Amniotic epithelial cell (primary cell): Measurements from ENCODE around the gene ST8SIA5.

Source experiments
- DNase-seq: peaks from one replicate; pipeline ENCODE4 v3.0.0-alpha.2; 2010; ENCODE audit warnings: low read depth

Gene ST8SIA5

DNA sequence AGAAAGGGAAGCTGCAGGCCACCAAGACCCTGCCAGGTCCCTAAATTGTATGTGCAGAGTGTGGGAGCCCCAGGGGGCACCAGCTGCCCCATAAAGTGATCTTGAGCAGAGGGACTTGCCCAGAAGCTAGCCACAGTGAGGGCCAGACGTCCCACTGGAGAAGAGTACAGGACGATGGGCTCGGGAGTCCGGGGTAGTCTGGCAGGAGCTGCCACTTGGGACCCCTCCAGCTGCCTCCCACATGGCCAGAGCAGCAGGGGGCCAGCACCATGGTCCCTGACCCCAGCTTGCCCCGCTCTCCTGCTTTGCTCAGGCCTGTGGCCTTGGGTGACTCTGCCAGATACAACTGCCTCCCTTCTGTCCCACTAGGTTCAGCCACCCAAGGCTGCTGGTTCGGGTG lies 88.2 kb downstream of the ST8SIA5 start:
- DNase-seq, result no peak

DNA sequence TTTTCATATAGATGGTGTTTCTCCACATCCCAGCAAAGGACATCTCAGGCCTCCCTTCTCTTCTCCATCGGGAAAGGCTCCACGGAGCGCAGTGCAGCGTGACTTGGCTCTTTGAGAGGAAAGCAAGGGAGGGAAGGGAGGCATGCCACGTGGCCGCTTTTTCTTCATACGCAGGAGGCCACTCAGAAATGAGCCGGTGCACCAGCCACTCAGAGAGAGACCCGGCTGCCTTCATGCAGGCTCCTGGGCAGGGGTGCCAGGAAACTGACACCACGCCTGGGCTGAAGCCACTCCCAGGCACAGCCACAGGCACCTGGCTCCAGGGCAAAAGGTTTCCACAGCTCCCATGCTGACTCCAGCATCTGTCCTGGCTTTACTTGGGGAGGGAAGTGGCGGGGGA lies 88.7 kb downstream of the ST8SIA5 start:
- no peak for DNase-seq

DNA sequence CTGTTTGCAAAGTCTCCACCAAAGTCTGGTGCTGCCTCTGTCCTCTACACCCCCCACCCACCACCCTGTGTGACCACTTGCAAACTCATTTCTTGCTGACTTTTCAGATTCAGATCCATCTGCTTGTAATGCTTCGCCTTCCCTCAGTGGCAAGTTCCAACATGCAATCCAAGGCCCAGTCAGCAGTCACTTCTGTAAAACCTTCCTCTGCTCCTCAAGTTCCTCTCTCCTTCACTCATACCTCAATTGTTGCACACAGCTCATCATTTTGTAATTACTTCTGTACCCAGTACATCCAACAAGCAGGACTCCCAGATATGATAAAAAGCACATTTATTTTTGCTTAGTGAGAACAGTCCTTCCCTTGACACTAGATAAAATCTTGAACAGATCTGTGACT lies 93.3 kb downstream of the ST8SIA5 start:
- DNase-seq, result no peak

DNA sequence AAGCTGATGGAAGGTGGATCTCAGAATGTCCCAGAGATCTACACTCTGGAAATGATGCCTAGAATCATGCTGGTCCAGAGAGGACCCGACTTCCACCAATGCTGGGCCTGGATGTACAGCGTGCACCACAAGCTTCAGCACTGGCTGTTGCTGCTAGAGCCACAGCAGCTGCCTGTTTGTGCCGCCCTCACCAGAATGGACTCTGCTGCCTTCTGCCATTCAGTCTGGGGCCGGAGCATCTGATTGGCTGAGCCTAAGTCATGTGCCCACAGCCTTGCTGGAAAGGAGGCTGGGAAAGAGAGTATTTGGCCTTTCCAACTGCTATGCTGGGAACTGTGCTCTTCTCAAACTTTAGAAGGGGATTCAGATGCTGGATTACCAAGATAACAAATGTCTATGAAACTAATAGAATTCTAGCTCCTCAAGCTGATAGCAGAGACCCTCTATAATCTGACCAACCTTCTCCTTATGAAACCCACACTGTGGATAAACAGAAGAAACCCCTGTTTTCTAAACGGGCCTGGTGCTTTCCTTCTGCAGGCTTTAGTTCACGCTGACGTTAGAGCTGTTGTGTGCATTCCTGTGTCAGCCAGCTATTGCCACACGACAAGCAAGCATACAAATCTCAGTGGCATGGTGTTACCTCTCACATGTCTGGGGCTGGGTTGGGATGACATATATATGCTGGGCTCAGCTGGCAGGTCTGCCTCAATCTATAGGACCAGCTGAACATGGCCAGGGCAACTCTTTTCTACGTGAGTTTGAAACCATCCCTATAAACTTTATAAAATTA lies 95.7 kb downstream of the ST8SIA5 start:
- peak; percentile 26 for DNase-seq

DNA sequence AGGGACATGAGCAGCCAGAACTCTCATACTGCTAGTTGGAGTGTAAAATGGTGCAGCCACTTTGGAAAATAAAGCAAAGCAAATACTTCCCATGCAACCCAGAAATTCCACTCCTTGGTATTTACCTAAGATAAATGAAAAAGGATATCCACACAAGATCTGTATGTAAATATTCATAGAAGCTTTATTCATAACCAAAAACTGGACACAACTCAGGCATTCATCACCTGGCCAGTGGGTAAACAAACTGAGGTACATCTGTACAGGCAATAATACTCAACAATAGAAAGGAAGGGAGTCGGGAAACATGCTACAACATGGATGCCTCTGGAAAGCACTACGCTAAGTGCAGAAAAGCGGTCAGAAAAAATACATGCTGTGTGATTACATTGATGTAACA lies 97.4 kb downstream of the ST8SIA5 start:
- no peak for DNase-seq

DNA sequence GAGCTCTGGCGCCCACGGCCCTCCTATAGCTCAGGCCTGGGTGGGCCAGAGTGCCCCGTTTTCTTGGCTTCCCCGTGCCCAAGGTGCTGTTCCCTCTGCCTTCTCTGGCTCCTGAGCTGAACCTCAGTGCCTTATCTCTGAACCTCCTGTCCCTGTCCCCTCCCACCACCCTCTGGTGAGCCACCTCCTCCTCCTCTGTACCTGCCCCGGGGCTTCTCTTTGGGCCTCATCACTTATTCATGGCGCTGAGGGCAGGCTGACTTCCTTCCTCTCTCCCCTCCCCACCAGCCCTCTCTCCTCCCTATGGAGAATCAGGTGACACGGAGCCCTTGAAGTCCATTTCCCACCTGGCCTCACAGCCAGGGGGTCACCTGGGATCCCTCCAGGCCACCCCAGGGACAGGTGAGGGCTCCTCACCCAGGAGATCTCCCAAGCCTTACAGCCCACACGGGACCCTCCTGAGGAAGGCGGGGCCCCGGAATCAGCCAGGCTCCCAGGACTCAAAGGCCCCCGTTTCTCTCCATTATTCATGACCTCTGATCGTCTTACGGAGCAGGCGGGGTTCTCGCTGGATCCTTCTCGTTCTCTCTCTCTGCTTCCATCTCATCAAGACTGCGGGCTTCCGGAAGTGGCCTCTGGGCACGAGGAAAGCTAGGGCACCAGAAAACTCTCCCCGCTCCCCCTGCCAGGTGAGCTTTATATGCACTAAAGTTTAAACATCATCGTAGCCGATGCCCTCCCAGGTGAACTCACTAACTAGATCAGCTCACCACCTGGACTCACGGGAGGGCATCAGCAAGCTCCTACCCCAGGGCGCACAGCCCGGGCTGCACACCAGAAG lies 99.5 kb downstream of the ST8SIA5 start, which contains the start of gene LOXHD1:
TSS of gene LOXHD1 (minus strand) at position 106 of the 841 bp plus-strand sequence. CDS start 187 bp downstream, outside the sequence.
- no peak for DNase-seq

DNA sequence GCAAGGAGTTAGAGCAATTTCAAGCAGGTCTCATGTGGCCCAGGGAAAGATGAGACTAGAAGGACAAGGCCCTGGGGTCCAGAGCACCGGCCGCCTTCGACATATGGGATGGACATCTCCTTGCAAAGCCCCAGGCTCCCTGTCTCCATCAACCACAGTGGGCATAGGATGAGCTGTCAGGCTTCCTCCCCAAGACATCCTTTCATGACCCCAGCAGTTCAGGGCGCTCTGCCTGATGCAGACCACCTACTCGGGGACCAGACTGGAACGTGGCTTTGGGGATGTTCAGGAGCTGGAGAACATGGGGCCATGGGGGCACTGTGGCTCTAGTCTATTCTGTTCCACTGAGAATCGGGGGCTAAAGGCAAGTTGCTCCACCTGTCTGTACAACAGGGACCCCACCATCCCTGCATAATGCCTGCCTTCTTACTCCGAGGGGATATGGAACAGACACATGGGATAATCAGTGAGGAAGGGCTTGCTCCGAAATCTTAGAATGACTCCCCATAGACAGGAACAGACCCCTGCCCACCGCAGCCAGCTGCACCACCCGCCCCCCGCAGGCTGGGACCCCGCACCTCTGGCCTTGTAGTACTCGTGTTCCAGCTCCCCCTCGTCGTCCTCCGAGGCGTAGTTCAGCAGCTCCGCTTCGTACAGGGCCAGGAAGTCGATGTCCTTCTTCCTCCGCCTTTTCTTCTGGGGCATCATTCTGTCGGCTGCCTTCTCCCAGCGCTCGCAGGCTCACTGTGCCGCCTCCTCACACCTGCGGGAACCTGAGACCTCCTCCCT lies 100.3 kb downstream of the ST8SIA5 start:
- DNase-seq, result no peak

DNA sequence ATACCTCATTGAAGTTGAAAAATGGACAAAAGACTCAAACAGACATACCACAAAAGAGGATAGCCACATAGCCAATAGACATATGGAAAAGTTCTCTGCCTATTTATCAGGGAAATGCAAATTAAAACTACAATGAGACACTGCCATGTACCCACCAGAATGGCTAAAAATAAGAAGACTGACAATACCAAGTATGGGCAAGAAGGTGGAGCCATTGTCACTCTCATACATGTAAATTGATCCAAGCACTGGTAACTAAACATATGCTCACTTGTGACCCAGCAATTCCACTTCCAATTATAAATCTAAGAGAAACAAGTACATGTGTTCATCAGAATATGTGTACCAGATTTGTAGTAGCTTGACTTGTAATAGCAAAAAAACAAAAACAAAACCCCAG lies 104.5 kb downstream of the ST8SIA5 start:
- no peak for DNase-seq

DNA sequence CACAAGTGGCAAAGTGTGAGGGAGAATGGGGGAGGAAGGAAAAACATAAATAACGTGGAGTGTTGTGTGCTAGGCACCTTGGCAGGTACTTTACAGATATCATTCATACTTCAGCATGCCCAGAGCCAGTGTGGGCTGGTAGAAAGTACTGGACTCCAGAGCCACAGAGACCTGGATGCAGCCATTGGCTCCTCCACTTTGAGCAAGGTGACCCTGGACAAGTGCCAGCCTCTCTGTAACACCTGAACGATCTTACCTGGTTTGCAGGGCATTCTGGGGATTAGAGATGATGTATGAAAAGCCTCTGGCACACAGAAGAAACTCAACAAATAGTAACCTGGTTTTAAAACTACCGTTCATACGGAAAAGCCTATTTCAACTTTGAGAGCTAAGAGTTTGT lies 106.2 kb downstream of the ST8SIA5 start:
- no peak for DNase-seq

DNA sequence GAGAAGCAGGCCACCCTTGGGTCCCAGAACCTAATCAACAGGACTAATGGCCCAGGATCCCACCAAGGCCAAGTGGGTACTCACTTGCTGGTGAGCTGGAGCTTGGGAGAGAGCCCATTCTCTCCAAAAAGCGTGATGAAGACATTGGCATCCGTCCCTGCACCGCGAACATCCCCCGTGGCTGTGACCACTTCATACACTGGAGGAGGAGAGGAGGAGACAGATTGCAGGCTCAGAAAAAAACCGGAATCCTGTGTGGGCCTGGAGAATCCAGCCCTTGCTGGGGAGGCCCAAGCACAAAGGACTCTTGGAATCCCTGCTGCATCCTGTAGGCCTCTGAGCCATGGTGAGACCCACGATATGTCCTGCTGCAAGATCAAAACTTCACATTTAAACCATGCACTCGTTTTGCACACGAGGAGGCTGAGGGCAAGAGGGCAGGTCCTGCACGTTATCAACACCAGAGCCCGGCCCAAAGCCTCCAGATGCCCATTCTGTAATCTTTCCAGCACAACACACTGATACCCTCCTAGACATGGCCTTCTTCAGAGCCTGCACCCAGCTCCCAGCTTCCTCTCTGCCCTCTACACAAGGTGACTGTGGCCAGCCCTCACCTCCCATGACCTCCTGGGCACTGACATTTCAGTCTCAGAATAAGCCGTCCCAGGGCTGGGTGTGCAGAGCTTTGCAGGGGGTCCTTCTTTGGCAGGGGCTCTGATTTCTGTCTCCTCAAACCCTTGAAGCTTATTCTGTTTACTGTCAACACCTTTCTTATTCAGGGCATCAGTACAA lies 107.6 kb downstream of the ST8SIA5 start:
- DNase-seq, result no peak

DNA sequence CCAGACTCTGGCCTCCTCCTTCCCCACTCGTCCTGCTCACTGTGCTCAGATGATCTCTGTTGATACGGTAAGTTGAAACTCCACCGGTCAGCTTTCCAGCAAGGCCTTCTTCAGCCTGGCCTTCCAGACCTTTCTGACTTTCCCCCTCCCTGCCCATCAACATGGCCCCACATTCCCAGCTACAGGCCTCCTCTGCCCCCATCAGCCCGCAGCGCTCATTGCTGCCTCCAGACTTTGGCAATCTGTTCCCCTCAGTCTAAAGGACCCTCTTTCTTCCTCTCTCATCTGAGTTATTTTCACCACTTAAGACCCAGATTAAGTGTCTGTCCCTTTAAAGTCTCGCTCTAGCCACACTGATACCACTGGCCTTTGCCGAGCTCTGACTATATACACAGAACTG lies 110.4 kb downstream of the ST8SIA5 start:
- no peak for DNase-seq

DNA sequence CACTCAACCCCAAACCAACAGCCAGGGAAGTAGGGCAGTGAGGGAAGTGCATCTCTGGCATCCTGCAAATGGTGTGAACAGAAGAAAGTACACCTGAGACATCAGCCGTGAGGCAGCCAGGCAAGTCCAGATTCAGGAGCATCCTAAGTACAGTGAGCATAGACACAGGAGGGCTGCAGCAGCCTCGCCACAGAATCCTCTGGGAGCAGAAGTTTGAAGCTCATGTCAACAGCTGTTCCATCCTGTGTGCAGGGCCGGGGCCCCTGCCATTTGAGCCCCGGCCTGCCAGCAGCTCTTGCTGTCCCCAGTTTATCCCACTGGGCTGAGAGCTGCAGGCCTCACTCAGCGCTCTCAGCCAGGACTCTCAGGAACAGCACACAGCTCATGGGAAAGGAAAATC lies 114.3 kb downstream of the ST8SIA5 start:
- DNase-seq, result no peak

DNA sequence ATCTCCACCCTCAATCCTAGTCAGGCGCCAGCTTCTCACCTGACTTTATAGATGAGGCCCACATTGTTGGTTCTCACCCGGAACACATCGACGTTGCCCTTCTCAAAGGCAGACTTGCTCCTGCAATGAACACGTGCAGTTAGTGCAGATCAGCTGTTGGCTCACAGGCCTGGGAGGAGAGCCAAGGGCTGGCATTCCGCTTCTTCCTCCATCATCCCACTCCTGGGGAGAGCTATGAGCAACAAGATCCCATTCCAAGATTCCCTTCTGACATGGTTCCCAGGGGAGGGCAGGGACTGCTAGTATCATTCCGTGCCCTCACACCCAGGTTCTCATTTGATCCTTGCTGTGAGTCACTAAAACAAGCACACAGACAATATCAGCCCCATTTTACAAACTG lies 114.9 kb downstream of the ST8SIA5 start:
- no peak for DNase-seq

DNA sequence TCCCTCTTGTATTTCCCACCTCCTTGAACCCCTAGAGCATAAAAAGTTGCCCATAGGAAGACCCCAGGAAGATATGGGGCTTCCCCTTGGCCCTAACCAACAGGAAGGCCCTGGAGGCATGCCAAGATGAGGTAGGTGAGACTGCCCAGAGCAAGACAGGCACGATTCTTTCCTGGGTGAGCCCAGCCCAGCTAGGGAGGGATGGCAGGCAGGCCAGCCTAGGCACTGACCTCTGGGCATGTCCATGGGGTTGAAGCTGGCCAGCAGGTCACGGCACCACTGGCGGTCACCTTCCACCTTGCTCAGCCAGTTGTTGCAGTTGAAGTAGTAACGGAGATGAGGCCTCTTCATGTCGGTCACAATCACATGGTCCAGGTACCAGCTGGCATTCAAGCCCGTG lies 117.5 kb downstream of the ST8SIA5 start:
- DNase-seq, result no peak

DNA sequence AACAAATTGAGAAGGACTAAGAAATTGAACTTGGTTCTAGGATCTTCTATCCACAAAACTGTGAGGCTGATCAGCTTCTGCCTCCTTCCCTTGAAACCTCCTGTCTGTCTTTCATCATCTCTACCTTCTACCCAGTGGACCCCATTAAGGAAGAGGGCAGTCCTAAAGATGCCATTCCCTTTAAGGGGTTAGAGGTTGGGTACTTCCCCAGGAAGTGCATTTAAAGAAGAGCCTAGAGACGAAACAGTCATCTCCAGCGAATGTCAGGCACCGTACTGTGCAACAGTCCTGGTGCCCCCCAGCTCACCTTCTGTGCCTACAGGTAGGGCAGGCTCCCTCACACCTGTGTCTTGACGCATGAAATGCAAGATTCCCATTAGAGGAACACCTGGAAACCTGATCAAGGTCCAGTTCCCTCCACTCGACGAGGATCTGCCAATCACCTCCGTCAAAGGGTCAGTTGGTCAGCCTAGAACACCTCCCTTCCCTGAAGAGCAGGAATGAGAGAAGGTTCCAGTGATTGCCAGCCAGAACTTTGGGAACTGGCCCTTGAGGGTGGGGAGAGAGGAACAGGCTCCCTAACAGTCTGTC lies 120.7 kb downstream of the ST8SIA5 start:
- DNase-seq, result no peak

DNA sequence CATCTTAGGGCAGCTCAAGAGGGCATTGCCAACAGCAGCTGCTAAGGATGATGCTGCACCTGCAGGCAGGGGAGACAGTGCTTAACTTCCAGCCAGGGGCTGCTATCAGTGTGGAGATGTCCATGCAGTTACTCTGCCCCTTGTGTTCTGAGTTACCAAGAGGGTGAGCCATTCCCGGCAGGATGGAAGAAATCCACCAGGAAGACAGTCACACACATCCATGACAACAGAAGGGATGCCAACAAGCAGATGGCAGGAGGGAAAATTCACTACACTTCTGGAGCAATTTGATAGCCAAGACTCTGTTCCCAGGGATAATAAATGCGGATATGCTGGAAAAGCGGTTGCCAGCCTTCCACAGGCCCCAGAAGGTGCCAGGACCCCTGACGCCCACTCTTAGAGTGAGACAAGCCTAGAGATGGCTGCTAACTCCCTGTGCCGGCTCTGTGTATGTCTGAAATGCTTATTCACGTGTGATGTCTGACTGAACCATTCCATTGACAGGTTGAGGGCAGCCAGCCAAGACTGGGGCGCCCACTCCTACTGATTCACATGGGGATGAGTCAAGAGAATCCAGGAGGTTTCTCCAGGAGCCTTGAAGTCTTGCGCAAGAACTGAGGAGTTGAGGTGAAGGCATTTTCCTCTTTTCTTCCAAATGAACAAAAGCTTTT lies 124.3 kb downstream of the ST8SIA5 start:
- peak; percentile 16 for DNase-seq

DNA sequence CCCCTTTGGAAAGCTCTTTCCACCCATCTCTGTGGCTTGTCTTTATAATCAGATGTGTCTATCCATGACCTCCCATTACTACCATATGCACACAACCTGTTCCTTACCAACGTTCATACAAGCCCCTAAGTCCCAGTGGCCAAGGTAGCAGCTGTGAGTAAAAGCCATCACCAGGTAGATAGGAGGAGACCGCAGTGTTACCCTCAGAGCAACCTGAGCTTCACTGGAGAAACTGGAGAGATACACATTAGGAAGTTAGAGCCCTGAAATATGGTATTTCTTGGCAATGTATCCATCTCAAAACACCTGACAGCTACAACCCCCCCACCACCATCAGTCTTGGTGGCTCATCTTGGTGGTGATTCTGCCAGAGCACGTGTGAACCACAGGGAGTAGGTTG lies 125.9 kb downstream of the ST8SIA5 start:
- no peak for DNase-seq

DNA sequence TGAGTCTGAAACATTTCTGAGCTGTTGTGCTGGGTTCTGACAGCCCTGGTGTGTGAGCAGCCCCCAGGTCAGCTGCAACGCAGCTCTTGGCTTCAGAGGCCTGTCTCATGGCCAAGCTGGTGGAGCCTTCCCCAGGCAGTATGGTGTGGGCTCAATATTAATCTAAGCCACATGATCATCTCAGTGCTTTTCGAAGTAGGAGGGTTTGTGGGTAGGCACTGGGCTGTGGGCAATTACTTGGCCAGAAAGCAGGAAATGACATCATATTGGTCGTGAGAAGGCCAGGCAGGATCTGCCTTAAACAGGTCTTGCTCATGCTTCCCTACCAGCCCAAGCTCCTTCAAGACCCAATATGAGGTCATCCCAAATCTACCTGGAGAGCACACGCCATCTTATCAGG lies 126.7 kb downstream of the ST8SIA5 start:
- DNase-seq, result no peak

DNA sequence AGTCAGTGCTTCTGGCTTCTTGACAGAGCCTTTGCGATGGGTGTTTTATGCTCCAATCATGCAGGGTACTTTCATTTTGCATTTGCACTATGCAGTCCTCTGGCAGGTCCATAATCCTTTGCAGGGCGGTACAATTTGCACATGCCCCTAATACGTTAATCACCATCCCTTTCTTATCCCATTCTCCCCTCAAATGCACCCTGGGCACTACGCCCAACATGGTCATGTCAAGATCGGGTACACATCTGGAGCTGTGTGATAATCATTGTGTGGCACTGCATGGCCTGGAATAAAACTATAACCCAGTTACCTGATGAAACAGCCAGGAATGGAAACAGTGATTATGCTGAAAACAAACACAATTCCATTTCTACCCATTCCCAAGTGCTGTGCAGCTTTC lies 127.5 kb downstream of the ST8SIA5 start:
- DNase-seq, result no peak

DNA sequence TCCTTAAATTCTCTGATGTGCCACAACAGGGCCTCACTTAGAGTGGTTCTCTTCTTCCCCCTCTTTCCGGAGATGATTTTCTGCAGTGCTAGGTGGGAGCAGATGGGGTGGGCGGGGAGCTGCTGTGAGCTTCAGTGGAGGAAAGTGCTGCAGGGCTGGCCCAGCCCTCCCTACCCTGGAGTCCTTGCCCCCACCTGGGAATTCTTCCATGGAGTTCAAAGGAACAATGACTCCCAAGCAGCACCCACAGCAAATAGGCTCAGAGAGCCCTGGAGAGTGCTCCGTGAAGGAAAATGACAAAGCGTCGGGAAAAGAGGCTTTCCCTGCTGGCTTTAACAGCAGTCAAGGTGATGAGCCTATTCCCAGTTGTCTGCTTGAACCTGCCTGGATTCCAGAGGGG lies 128.6 kb downstream of the ST8SIA5 start:
- no peak for DNase-seq

DNA sequence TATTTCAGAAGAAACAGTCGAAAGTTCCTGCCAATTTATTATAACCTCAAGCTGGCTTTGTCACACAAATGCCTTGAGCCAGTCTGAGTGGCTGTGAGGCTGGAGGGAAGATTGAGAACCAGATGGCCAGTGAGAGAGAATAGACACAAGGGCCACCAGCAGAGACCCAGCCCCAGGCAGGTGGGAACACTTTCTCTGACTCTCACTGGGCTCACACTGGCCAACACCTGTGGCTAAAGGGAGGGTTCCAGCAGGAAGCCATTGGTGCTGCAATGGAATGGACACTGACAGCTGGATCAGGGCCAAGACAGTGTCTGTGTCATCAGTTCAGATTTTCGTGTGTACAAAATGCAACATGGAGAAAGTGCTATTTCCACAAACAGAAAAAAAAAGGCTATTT lies 129.7 kb downstream of the ST8SIA5 start:
- no peak for DNase-seq
